GM21576 (cell line): ENCODE results near the gene GOLGA3.
A peak's percentile ranks its signal among the peaks of the same experiment; 100 is the strongest.
"Not testable (repeated sequence)": the region's sequence is repeated elsewhere in the genome, so short reads cannot be mapped to it uniquely, and the experiment has no call there.

Experiments
- ATAC-seq: cut with Tn5 transposase; IDR thresholded peaks from one replicate; pipeline ENCODE4 v1.9.1; 2021; ENCODE audit warnings: mild to moderate bottlenecking, moderate library complexity; ENCODE audit not compliant: unreplicated experiment

GOLGA3 gene

DNA sequence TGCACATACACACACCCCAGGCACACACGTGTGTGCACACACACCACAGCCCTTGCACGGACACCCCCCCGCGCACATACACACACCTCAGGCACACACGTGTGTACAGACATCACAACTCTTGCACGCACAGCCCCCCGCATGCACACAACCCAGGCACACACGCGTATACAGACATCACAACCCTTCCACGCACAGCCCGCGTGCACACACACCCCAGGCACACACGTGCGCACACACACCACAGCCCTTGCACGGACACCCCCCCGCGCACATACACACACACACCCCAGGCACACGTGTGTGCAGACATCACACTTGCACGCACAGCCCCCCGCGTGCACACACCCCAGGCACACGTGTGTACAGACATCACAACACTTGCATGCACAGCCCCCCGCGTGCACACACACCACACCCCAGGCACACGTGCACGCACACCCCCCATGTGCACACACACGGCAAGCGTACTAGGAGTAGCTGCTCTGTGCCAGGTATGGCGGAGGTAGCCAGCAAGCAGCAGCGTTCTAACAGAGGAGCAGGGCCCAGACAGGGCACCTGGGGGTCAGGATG lies 48.8 kb downstream of the GOLGA3 start:
- no peak for ATAC-seq

GRCh38 chr12:132777614-132778013 lies 51.1 kb downstream of the GOLGA3 start:
- no peak for ATAC-seq

GRCh38 chr12:132776816-132777568 lies 51.7 kb downstream of the GOLGA3 start:
- ATAC-seq: no peak

DNA sequence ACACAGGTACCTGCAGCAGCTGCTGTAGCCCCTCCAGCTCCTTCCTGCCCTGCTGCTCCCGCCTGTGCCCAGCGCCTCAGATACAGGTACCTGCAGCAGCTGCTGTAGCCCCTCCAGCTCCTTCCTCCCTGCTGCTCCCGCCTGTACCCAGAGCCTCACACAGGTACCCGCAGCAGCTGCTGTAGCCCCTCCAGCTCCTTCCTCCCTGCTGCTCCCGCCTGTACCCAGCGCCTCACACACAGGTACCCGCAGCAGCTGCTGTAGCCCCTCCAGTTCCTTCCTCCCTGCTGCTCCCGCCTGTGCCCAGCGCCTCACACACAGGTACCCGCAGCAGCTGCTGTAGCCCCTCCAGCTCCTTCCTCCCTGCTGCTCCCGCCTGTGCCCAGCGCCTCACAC lies 52.4 kb downstream of the GOLGA3 start:
- ATAC-seq: not testable (repeated sequence)

DNA sequence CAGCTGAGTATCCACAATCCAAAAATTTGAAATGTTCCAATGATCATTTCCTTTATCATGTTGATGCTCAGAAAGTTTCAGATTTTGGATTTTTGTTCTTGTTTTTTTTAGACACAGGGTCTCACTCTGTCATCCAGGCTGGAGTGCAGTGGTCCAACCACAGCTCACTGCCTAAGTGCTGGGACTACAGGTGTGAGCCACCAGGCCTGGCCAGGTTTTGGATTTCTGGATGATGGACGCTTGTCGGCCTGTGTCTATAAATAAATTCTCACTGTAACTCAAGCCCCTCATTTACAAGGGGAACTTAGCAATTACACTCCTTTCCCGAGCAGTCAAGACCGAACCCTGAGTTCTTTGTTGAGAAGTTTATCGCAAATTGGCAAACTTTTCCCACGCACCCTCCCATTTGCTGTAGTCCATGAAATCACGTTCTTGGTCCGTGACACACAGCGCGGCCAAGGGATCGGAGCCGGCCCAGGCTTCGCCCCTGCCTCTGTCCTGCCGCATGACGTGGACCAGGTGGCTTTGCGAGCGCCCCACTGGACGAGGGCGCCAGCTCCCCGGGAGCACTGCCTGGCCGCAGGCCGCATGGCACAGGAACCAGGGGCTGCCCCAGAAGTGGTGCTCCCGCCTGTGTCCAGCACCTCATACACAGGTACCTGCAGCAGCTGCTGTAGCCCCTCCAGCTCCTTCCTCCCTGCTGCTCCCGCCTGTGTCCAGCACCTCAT lies 53.0 kb downstream of the GOLGA3 start:
- ATAC-seq: no peak

GRCh38 chr12:132774646-132775275 lies 53.9 kb downstream of the GOLGA3 start:
- ATAC-seq: no peak

DNA sequence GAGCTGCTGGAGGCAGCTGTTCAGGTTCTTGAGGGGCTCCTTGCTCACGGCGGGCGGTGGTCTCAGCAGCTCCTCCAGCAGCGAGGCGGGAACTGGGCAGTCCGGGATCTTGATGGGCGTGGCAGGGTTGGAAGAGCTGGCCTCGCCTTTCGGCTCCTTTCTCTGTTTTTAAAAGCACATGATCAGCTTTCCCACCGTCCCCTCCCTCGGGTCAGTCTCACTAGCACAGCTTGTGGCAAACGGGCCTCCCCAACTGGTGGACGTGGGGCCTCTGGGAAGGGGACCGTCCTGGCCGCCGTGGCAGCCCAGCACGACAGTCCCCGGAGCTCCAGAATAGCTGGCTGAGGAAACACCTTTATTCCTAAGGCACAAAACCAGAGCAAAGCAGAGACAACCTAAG lies 54.5 kb downstream of the GOLGA3 start:
- ATAC-seq: no peak

DNA sequence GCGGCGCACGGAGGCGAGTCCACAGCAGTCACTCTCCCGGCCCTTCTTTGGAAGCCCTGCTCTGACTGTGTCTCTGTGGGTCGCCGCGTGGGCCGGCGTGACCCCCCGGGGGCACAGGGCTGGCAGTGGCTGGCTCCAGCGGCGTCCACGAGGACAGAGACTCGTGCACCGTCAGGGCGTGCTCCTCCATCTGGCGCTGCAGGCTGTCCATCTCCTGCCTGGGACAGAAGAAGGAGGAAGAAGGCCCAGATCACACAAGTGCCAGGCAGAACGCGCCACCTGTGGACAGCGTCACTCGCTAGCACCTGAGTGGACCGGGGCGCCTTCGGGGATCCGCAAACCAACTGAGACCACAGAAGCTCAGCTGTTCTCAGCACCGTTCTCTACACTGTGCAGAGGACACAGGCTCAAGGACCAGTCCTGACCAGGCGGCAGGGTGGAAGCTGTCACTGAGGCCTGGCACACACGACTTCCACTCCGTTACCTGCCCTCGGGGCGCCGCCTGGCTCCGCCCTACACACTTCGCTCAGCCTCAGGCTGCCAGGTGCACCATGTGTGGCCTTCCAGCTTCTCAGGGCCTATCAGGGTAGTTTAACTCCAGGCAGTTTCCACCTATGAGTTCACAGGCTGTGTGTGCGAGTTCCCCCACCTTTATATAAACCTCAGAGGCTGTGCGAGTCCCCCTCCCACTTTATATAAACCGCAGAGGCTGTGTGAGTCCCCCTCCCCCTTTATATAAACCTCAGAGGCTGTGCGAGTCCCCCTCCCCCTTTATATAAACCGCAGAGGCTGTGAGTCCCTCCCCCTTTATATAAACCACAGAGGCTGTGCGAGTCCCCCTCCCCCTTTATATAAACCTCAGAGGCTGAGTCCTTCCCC lies 55.4 kb downstream of the GOLGA3 start:
- ATAC-seq: no peak

DNA sequence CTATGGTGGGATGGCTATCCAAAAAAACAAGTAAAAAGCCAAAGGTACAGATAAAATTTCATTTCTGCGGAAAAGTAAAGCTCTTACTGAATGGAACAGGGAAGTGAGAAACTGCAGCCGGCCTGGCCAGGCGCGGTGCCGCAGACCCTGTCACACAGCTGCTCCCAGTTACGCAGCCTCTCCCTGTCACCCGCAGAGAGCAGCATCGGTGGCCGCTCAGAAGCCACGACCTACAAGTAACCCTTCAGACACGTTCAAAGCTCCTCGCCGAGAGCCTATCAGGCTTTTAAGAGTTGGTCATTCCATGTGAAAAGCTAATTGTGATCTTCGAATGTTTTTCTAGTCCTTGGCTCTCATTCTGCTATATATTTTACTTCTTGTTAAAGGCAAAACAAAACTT lies 56.1 kb downstream of the GOLGA3 start:
- ATAC-seq: peak; percentile 60

DNA sequence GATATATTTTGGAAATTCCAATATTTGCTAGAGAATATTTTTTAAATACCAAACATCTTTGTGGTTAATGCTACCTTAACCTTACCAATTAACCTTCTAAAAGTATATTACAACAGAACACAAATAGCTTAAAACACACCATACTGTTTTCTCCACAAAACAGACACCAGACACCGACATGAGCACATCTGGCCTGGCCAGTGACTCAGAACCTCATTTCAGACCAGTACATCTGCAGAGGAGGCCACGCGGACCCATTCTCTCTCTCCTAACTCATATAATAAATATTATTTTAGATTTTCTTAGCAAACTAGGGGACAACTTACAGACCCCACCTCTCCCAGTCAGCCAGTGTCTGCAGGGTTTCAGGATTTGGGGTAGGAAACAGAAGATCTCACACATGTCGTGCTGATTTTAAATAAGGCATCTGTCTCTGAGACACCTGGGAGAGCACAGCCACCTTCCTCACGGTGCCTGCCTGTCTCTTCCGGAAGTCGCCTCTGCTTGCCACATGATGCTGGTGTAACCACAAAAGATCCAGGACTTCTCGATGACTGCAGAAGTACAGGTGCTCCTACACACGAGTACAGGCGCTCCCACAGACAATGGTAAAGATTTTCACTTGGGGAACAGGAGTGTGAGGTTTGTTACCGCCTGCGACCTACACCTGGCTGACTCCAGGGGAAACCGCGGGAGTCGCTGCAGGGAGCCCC lies 57.4 kb downstream of the GOLGA3 start:
- ATAC-seq: peak; percentile 50

DNA sequence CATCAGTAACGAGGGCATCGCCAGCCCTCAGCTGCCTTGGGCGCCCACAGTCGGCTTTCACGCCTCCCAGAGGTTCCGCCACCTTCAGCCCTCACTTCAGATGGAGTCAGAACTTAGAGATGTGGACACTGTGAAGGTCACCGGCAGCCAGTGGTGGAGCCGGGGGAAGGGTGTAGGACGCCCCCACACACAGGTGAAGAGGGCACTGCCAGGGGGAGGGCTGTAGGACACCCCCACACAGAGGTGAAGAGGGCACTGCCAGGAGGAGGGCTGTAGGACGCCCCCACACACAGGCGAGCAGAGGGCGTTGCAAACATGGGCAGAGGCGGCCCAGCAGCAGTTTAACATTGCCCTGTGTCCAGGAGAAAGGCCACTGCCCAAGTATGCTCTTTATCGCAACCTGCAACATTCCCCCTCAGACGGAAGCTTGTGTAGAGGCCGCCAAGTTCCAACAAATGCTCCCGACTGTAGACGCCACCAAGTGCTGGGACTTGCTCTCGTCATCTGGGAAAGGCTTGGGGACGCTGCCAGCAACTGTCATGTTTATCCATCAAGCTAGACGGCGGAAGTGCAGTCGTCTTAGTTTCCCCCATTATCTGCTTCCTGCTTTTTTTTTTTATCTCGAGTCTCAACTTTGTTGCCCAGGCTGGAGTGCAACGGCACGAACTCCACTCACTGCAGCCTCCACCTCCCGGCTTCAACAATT lies 62.1 kb downstream of the GOLGA3 start:
- no peak for ATAC-seq

- ATAC-seq: no peak
These were observed 63.3 kb downstream of the GOLGA3 start for GRCh38 chr12:132765361-132765760.

- ATAC-seq: no peak
These were observed 64.4 kb downstream of the GOLGA3 start for GRCh38 chr12:132764231-132764630.

DNA sequence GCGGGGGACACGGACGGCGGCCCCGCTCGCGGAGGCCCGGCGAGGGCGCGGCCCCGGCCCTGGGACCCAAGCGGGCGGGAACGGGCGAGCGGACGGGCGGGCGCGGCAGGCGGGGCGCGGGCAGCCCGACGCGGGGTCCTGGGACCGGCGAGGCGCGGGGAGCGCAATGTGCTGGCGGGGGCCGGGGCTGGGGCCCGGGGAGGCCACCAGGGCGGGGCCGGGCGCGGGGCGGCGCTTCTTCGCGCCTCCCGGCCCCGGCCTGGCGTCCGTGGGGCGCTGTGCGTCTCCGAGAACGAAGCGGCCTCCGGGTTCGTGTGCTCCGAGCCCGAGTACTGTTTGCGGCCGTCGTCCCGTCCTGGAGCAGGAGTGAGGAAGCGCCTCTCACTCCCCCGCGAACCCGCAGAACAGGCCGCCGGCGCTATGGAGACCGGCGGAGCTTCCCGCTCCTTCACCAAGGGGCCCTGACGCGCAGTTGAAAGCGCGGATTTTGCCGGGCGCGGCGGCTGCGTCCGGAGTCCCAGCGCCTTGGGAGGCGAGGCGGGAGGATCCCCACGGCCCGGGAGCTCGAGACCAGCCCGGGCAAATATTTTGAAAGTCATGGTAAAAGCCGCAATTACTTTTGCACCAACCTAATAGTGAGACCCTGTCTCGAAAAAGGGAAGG lies 66.6 kb downstream of the GOLGA3 start:
- ATAC-seq: peak; percentile 66

- peak; percentile 32 for ATAC-seq
These were observed 67.4 kb downstream of the GOLGA3 start, which contains the start of gene ANKLE2 for GRCh38 chr12:132761032-132761920. ANKLE2 (minus strand) TSS chr12:132761832; CDS start chr12:132761798, 34 bp downstream.

- no peak for ATAC-seq
These were observed 69.3 kb downstream of the GOLGA3 start for GRCh38 chr12:132759359-132759758.

DNA sequence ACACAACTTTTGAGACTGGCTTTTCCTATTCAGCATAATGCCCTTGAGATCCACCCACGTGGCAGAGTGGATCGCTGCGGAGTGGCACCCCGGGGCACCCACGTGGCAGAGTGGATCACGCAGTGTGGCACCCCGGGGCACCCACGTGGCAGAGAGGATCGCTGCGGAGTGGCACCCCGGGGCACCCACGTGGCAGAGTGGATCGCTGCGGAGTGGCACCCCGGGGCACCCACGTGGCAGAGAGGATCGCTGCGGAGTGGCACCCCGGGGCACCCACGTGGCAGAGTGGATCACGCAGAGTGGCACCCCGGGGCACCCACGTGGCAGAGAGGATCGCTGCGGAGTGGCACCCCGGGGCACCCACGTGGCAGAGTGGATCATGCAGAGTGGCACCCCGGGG lies 69.8 kb downstream of the GOLGA3 start:
- not testable (repeated sequence) for ATAC-seq
